Esophagus mucosa (tissue), 1 donor: ENCODE data around the gene TRMT11. TPM values are rescaled to one million over a fixed set of nuclear protein-coding genes. Genes with fewer than 3 reads are reported as not detected.
"Not testable (repeated sequence)": the region's sequence is repeated elsewhere in the genome, so short reads cannot be mapped to it uniquely, and the experiment has no call there.

Experiments used
- ATAC-seq: fragments of 200-7000 bp; cut with Tn5 transposase; one replicate; pipeline ENCODE4 v1.9.1; 2020
- total RNA-seq: library from RNA; stranded (reverse); gene quantifications from one replicate; pipeline ENCODE4 v1.2.4, GENCODE V29; 2023
- donor health status: DM: yes; HTN: yes; CAD: no.

TRMT11 gene
- total RNA-seq, result 11.0 TPM

DNA sequence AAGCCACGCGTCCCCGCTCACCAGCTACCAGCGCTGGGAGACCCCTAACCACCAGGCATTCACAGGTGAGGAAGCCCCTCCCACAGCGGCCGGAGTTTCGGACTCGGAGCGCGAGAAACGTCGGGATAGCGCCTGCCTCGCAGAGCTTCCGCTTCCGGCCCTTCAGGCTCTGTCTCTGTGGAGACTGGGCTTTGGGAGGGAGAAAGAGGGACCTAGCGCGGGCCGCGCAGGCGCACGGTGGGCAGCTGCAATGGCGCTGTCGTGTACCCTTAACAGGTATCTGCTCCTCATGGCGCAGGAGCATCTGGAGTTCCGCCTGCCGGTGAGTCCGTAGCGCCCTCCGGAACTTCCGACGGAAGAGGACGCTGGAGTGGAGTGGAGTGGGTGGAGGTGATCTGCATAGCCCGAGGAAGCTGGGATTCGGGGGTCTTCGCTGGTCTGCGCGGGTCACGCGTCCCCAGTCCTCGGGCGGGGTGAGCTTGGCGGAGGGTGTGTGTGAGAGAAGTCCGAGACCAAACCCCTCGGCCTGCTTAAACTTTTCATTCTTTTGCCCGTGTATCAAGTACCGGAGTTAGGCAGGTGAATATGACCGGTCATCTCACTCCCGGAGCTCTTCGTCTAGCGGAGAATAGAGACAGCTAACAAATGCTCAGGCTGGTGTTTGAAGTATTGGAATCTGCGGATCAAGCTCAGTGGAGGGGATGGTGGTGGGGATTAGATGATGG is at the start of gene TRMT11:
TRMT11 (plus strand) TSS at position 240 of the 725 bp plus-strand sequence; CDS start at position 251, 11 bp downstream.
- peak; percentile 97 for ATAC-seq

- no peak for ATAC-seq
Observed at GRCh38 chr6:125939026-125939425, 47.3 kb upstream of the TRMT11 start.

GRCh38 chr6:125939791-125940190 is 46.5 kb upstream of the TRMT11 start:
- ATAC-seq, result no peak

DNA sequence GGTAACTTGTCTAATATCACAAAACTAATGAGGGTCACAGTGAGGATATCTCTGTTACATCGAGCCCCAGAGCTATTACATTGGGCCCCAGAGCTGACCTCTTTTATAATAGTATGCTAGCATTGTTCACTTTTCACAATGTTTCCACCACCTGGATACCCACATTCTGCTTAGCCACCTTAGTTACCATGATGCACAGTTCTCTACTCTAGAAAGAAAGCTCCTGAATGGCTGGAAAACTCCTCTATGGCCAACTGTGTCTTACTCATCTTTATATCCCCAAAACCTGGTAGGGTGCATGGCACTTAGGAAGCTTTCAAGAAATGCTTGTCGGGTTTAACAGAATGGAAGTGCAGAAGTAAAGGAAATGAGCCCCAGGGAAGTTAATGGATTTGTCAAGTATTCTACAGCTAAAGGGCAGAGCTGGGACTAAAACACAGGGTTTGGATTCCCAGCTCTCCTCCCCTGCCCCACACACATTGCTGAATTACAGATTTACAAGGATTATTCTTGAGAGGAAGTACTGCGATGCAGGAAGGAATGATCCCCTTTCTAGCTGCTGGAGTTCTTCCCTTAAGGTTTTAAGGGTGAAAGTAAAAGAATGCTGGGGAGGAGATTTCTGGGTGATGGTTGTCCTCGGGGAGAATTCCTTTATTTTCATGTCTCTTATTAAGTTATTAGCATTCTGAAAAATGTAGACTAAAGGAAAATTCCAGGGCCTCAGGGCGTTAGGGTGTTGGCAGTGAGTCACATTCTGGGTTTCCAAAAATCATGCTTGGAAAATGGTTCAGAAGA is 45.9 kb upstream of the TRMT11 start:
- ATAC-seq, result no peak

DNA sequence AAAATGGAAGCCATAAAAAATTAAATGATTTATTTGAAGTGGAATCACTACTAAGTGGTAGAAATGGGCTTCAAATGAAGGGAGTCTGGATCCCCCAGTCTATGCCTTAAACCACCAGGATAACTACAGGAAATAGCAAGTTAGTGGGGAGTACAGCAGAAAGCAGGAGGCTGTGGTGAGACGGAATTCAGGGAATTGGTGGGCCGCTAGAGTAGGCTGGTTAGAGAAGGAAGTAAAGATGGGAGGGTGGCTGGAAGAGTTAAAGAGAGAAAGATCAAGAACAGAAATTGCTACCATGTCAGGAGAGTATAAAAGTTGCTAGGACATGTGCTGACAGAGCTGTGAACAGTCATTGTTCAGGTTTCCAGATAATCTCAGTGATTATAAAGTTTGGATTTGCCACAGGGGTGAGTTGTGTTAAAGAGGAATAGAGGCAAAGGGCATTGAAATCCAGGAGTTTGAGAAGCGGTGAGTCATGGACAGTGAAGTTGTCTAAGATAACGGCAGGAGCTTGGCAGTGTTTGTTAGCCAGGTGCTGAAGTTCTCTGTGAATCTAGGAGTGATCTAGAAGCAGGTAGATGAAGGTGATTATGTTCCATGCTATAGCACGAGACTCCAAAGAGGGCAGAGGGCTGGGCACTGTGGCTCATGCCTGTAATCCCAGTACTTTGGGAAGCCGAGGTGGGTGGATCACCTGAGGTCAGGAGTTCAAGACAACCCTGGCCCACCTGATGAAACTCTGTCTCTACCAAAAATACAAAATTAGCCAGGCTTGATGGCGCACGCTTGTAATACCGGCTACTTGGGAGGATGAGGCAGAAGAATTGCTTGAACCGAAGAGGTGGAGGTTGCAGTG is 43.4 kb upstream of the TRMT11 start:
- ATAC-seq, result peak; percentile 84

GRCh38 chr6:125943528-125944433 is 42.6 kb upstream of the TRMT11 start:
- ATAC-seq, result no peak

DNA sequence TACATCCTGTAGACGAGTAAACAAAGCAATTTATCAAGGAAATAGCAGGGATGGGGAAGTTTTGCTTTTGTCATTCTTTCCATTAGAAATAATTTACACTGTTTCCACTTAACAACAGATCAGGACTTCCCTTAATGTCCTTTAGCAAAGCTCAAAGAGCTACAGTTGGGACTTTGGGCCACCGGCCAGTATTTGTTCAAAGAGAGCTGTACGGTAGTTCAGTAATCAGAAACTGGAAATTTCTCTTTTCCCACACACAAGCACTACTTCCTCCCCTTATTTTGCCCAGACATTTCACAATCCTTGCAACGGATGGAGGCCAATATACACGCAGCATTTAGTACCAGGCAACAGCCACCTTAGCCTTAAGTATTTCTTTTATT is 41.9 kb upstream of the TRMT11 start:
- no peak for ATAC-seq

GRCh38 chr6:125944896-125945295 is 41.4 kb upstream of the TRMT11 start:
- no peak for ATAC-seq

- no peak for ATAC-seq
Observed at GRCh38 chr6:125945378-125946141, 40.8 kb upstream of the TRMT11 start.

DNA sequence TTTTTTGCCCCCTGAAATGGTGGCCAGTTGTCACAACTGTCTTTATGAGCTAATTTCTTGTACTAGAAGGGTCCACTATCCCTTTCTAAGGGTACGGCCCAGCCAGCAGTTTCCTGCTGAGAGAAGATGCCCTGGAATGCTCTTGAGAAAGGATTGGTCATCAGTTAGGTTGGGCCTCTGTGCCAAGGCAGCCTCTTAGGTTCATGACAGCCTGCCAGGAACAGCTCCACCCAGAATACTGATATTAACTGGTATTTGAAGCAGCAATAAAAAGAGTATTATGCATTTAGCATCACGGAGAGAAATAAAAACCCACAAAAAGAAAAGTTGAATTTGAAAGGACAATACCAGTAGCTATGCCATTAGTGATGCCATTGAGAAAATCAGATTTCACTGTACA is 38.7 kb upstream of the TRMT11 start:
- peak; percentile 72 for ATAC-seq

GRCh38 chr6:125948455-125948854 is 37.9 kb upstream of the TRMT11 start:
- no peak for ATAC-seq

GRCh38 chr6:125949069-125949468 is 37.3 kb upstream of the TRMT11 start:
- no peak for ATAC-seq

GRCh38 chr6:125950293-125950692 is 36.0 kb upstream of the TRMT11 start:
- ATAC-seq, result peak; percentile 85

DNA sequence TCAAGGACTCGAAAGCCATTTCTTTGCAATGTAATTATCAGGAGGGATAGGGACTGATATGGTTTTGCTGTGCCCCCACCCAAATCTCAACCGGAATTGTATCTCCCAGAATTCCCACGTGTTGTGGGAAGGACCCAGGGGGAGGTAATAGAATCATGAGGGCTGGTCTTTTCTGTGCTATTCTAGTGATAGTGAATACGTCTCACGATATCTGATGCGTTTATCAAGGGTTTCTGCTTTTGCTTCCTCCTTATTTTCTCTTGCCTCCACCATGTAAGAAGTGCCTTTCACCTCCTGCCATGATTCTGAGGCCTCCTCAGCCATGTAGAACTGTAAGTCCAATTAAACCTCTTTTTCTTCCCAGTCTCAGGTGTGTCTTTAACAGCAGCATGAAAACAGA is 35.6 kb upstream of the TRMT11 start:
- not testable (repeated sequence) for ATAC-seq

DNA sequence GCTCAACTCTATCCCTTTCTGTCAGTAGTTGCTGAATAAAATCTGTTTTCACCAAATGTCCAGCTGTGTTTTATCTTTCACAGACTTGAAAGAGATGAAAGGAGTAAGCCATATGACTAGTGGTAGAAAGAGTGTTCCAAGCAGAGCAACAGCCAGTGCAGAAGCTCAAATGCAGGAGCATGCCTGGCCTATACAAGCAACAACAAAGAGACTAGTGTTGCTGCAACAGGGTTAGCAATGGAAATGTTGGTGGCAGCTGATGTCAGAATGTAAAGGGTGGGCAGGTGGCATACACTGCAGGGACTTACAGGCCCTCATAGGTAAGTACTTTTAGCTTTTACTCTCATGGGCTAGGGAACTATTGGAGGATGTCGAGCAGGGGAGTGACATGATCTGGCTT is 35.0 kb upstream of the TRMT11 start:
- ATAC-seq, result no peak

DNA sequence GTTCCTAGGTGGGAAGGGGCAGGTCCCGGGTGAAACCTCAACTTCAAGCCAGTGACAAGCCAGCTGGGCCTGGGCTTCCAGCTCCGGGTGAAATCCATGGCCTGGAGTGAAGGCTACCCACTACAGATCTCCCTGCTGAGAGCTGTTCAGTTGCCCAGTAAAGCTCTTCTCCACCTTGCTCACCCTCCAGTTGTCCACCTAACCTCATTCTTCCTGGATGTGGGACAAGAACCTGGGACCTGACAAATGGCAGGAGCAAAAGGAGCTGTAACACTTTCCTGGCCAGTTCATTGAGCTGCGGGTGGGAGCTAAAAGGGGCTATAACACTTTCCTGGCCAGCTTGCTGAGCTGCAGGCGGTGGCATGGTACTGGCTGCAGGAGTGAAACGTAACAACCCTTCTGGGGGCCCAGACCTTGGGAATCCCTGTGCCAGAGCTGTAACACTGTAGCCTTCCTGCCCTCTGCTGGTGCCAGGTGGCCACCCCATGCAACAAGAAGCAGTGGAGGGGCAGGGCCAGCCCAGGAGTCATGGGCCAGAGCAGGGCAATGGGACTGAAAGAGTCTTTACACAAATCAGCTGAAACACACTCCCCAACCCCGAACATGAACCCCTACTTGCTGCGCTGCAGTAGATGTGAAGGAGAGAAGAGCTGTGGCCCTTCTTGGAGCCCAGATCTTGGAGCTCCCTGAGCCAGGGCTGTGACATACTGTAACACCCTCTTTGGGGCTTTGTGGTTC is 33.4 kb upstream of the TRMT11 start:
- peak; percentile 38 for ATAC-seq

- peak; percentile 67 for ATAC-seq
Observed at GRCh38 chr6:125953502-125953875, 32.9 kb upstream of the TRMT11 start.

DNA sequence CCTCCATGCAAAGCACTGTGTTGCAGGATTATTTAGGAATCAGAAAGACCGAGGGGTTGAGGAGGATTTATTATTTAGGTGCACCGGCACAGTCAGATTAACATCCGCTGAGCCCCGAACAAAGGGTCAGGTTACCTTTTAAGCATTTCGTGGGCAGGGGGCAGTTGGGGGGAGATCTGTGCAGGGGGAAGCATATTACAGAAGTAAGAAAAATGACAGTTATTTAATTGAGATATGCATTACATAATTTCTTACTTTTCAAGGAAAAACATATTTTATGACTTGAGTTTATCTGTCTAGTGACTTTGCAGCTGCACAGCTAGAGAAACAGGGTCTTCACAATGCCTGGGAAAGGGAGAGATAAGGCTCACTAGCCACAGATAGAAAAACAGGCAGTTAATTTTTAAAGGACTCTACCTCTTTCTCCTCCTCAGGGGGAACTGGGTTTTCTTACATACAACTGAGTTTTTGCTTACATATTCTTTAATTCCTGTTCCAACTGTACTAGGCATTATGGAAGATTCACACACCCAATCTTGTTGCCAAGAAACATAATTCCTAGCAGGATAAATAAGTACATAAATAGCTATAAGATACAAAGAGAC is 31.5 kb upstream of the TRMT11 start:
- ATAC-seq, result no peak

DNA sequence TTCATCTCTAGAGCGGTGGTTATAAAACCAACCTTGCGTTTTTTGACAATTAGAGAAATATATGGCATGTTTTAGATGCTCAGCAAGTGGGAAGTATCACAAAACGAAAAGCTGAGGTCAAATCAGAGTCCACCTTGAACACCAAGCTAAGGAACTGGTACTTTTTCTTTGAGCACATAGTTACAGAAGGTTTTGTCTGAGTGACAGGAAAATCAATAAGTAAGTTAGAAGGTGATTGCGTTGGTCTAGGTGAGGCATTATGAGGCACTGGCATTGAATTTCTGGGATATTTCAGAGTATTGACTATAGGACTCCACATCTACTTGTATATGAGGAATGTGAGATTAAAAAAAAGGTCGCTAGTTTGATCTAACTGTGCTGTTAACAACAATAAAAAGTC is 30.4 kb upstream of the TRMT11 start:
- ATAC-seq, result no peak
